Measurements from ENCODE around the gene THADA.

- TF ChIP-seq CTCF (IDR thresholded peaks at IDR 0.05; ENCODE audit: low read depth, low read length) = no peak
- TF ChIP-seq EZH2phosphoT487 (IDR thresholded peaks at IDR 0.05; ENCODE audit: low read depth) = no peak
These were observed 396.0 kb downstream of the THADA start for GRCh38 chr2:43199492-43200488.
